ENCODE data around the gene C15orf40.
"Not testable (repeated sequence)": the region's sequence is repeated elsewhere in the genome, so short reads cannot be mapped to it uniquely, and the experiment has no call there.

C15orf40 gene

DNA sequence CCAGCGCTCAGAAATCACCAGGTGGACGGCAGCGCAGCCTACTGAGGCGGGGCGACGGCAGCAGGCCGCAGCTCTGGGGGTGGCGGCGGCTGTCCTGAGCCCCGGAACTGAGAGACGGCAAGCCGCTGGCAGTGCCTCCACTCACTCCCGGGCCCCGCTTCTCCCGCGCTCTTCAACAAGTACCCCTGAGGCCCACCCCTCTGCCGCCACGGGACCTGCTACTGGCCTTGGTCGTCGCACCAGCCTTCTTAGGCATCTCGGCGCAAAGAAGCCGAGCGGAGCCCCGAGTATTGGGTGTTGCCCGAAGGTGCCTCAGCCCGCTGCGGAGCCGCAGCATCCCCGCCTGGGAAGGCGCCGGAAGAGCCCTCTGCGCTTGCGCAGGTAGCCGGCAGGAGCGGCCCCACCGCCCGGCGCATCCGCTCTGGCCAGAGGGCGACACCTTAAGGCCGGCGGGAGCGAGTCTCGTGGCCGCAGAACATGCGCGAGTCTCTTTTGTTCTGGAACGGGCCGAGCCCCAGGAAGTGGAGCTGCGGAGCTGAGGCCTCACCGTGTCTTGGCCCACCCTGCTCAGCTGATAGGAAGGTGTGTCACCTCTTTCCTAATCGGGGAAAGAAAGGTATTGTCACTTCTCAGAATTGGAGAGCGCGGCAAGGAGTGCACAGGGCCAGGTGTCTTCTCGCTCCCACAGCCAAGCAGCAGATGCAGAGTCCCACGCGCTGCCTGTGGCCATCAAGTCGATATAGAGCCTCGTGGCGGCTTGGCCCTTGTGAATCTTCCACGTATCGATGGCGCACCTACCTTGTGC lies at the start of gene C15orf40:
Gene C15orf40 (minus strand): TSS at position 369 of the 805 bp plus-strand sequence. CDS start 32 bp downstream, at position 337.
- DNase-seq, result peak; percentile 29

DNA sequence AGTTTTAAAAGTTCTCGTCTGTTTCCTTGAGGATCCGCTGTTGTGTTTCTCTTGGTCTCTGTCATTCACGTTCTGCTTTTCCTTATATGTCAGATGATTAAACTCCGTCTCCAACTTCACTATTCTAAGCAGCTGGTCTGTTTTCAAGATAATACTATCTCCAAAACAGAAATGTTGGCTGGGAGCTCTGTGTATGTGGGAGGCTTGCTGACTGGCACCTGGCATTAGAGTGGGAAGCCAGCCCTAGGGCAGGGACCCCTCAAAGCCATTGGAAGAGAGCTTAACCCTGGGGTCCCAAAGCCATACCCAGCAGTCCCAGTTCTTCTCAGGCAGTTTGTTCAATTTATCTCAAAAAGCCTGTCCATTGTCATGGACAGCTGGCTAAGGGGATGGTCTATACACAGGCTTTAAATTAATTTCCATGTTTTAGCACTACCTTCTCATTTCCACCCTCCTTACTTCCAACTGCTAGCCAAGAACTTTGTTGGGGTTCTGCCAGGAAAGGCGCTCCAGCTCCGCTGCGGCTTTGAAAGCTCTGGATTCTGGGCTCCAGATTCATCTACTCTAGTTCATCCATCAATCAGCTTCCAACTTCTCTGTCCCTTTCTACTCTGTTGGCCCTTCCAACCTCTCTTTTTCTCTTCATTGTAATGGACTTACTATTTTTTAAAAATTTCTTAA lies 46.4 kb upstream of the C15orf40 start:
- DNase-seq, result no peak

DNA sequence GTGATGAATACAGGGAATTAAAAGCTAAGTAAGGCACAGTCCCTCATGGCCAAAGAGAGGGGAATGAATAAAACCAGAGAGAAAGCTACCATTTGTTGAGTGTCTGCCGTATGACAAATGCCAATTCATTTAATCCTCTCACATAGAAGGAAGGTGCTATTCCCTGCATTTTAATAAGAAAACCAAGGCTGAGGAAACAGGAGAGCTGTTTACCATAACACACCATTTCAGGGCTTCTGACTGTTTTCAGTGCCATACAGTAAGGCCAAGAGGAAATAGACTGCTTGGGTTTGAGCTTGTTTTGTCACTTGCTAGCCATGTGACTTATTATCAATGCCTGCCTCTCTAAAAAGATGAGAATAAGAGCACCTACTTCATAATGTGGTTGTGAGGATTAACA lies 45.6 kb upstream of the C15orf40 start:
- DNase-seq, result no peak

DNA sequence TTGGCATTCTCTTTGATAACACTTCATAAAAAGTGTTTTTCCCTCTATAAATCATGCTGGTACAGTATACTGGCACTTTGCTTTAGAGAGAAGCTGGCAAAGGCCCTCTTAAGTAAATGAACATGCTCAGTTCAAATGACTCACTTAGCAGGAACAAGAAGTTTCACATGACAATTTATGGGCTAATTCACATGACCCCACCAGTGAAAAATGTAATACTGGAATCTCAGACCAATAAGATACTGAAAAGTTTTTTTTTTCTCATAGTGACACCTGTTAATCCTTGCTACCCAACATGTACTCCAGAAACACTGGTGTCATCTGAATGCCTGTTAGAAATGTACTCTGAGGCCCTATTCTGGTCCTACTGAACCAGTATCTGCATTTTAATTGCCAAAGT lies 41.7 kb upstream of the C15orf40 start:
- DNase-seq, result no peak

DNA sequence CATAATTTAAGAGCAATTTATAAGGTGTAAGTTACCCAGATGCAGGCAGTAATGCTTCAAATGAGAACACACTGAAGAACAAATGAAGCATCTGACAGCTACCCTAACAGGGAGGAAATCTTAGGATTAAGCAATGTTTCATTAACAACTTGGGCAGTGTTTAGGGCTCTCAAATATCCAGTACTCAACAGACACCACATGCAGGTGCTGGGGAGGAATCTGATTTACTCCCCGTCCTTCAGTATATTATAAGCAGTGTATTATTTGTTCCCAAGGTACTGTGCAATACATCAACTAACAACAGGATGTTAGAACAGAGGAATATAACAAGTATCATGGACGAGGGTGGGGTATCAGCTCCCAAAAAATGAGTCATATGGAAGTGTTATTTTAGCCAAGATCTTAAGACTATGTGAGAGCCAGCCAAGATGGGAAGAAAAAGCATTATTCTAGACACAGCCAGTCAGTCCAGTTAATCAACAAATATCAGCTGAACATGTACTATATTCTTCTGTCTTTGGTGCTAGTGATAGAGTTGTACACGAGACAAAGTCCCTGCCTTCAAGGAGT lies 35.2 kb upstream of the C15orf40 start:
- no peak for DNase-seq

DNA sequence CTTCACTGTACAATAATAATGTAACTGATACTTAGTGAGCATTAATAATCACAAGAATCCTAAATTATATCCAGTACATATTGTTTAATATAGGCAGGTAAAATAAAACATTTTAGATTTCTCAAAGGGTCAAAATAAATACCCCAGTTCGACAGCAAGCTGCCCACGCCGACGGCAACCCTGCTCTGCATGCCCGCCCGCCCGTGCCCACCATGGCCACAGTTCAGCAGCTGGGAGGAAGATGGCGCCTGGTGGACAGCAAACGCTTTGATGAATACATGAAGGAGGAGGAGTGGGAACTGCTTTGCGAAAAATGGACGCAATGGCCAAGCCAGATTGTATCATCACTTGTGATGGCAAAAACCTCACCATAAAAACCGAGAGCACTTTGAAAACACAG lies 32.7 kb upstream of the C15orf40 start:
- no peak for DNase-seq

DNA sequence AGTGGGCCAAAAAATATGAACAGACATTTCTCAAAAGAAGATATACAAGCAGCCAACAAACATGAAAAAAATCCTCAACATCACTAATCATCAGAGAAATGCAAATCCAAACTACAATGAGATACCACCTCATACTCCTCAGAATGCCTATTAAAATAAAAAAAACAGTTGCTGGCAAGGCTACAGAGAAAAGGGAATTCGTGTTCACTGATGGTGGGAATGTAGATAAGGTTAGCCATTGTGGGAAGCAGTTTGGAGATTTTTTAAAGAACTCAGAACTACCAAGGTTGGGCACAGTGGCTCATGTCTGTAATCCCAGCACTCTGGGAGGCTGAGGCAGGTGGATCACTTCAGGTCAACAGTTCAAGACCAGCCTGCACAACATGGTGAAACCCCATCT lies 27.8 kb upstream of the C15orf40 start:
- DNase-seq, result no peak

DNA sequence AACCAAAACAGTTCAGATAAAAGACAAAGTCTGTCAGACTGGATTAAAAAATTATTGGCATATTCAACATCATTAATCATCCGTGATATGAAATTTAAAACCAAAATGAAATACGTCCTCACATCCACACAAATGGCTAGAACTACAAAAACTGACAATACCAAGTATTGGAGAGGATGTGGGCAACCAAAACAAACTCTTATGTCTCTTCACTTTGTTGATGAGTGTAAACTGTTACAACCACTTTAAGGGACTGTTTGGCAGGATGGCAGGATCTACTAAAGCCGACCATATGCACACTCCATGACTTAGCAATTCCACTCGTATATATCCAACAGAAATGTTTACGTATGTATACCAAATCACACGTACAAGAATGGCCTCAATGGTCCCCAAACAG lies 24.8 kb upstream of the C15orf40 start:
- DNase-seq, result no peak

DNA sequence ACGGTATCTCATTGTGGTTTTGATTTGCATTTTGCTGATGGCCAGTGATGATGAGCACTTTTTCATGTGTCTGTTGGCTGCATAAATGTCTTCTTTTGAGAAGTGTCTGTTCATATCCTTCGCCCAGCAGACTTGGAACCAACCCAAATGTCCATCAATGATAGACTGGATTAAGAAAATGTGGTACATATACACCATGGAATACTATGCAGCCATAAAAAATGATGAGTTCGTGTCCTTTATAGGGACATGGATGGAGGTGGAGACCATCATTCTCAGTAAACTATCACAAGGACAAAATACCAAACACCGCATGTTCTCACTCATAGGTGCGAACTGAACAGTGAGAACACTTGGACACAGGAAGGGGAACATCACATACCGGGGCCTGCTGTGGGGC lies 19.8 kb upstream of the C15orf40 start:
- DNase-seq, result not testable (repeated sequence)

DNA sequence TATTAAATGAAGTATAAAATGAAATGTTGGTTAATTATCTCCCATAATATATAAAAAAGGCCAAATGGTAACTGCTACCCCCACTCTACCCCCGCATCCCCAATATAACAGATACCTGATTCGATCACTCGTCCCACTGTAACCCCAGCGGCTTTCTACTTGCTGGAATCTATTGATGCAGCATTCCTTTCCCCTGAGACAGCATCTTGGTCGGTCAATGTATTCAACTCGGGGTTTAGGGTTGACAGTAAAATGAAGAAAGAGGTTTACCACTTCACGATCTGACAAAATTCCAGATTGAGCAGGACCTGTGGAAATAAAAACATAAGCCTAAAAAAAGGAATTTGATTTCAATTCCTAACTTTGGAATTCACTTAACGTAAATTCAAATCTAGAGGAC lies 18.6 kb upstream of the C15orf40 start:
- no peak for DNase-seq

DNA sequence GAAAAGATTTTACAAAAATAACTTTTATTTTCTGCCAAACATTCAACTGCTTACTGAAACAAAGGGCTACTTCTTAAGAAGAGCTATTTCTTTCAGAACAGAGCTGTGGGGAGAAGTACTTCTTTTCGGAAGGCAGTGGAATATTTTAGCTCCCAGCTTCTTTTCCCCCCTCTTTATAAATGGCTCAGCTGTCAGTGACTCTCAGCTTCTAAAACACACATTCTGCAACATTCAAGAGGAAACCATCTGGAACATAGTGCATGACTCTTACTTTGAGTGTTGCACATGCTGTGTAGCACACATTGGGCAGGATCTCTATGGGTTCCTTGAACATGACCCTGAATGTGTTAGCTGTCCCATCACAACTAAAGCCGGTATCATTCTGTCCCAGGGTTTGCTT lies 7.0 kb upstream of the C15orf40 start:
- no peak for DNase-seq

DNA sequence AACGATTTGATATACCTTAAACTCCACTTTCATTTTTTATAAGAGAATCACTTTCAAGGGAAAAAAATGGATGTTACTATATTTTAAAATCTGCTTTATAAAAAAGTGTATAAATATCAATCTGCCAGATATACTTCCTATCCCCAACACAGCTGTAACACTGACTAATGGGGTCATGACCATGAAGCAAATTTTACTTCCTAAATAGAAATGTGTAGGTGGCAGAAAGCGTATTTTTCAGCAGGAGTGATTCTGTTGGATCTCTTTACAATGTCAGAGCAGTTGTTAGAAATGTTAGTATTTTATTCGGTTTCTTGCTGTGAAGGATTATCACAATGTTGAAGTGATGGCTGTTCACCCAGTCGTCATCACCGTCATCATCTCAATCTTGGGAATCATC lies 5.5 kb upstream of the C15orf40 start:
- no peak for DNase-seq

DNA sequence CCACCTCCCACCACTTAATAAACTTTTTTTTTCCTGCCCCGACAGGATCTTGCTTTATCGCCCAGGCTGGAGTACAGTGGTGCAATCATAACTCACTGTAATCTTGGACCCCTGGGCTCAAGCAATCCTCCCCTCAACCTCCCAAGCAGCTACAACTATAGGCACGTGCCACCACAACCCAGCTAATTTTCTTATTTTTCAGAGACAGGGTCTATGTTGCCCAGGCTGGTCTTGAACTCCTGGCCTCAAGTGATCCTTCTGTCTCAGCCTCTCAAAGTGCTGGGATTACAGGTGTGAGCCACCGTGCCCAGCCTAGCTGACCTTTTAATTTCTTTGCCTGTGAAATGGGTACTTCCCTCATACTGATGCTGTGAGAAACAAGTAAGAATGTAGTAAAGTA lies 3.9 kb upstream of the C15orf40 start:
- DNase-seq, result no peak

DNA sequence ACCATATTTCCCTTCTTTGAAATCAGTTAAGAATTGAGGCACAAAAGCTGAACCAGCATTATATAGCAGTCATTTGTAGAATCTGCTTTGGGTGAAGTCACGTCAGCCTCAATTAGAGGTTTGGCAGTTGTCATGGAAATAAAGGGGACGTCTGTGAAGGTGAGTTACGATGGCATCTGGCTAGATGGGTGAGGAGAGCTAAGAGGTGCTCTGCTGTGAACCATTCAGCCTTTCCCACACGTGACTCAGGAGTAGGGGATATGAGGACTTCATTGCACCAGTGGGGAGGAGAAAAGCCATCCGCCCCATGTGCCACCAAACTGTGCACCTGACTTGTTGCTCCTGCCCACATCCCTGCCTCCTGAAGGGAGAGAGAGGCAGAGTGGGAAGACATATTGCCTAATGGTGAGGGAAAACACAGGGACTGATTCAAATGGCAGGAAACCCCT lies 2.8 kb upstream of the C15orf40 start:
- DNase-seq, result no peak

DNA sequence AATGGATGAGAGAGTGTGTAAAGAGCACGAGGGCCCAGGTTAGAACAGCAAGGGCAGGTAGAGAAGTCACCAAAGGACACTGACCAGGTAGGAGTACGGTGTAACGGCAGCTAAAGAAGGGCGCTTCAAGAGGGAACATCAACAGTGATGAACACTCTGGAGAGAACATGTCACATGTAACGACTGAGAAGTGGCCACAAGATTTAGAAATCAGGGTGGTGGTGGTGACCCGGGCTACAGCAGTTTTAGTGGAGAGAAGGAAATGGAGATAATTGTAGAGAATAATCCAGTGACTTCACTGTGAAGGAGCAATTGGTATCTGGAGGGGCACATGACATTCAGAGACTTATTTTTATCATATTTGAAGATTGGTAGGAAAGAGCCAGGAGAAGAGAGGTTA lies 1.2 kb upstream of the C15orf40 start:
- no peak for DNase-seq

DNA sequence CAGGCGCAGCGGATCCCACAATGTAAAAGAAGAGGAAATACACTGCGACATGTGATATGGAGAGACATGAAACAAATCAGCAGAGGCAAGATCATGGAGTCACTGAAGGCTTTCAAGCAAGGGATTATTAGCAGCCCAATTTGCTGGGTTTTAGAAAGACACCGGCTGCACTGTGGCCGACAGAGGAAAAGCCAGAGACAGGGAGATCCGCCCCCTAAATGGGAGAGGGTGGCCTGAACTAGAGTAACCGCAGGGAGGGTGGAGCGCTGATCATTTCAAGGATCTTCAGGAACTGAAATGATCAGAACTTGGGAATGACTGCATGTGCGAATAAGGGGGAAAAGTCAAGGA lies 612 bp upstream of the C15orf40 start:
- DNase-seq, result no peak

DNA sequence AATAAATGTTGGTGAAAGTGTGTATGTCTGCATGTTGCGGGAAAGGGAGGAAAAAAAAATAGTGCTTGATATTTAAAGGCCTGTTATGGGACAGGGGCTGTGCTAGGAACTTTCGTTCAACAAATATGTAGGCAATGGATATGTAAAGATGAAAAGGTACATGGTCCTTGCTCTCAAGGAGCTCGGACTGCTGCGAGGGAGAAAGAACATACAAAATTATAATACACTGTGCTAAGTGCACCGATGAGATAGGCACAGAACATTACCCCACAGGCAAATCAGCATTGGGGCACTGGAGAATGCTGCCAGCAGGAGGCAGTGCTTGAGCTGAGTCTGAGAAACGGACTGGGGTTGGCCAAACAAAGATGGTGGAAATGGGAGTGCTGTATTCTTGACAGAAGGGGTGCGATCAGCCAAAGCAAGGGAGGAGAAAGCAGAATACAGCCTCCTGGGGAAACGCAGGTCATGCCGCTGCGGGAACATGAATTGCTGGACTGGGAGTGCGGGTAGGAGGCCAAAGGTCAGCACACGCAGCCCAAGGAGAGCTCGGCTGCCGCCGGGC lies 649 bp downstream of the C15orf40 start:
- DNase-seq, result peak; percentile 29

DNA sequence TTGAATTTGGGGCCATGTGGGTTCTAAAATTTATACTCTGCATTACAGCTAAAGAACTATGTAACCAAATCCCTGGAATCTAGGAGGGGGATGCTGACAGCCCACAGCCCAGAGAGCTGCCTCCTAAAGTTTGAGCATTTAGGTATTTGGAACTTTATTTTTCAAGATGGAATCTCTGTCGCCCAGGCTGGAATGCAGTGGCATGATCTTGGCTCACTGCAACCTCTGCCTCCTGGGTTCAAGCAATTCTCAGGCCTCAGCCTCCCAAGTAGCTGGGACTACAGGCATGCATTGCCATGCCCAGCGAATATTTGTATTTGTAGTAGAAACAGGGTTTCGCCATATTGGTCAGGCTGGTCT lies 10.8 kb downstream of the C15orf40 start:
- not testable (repeated sequence) for DNase-seq

DNA sequence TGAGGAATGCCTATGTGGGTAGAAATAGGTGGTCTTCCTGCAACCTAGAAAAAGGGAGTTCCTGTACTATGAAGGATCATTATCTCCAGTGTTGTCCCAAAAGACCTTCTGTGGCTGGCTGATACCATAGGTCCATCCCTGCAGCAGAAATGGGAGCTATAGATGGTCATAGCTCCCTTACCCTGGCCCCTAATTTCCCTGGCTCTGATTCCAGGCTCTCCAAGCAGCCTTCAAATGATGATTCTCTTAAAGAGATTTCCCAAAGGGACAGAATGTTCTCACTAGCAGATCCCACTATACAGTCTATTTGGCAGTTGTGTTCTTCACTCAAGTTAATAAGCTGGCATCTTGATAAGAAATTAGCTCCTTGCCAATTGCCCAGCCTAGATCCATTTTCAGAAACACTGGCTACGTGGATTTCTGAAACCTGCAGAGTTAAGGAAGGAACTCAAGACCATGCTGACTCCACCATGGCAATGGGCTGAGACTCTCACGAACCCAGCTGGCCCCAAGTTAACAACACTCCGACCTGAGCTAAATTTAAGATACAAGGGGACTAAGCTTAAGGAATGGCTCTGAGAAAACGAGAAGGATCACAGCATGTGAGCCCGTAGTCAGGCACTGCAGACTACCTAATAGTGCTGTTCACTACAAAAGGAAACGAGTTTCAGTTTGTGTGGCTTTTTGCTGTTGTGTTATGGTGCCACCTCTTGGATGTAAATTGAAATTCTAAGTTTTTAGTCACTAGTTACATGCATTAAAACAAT lies 11.4 kb downstream of the C15orf40 start:
- no peak for DNase-seq

DNA sequence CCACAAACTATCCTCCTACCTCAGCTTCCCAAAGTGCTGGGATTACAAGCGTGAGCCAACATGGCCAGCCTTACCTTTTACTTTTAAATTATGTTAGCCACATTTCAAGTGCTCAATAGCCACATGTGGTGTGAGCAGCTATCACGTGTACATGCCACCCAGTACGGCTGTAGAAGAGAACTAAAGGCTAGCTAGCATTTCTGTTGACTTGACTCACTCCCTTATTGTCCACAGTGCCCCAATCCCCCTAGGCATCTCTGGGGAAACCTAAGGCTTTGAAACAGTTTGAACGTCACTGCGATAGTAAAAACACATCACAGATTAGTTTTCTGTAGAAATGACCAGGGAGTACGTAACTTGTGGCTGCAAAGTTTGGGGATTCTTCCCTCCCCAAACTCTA lies 12.0 kb downstream of the C15orf40 start:
- no peak for DNase-seq

DNA sequence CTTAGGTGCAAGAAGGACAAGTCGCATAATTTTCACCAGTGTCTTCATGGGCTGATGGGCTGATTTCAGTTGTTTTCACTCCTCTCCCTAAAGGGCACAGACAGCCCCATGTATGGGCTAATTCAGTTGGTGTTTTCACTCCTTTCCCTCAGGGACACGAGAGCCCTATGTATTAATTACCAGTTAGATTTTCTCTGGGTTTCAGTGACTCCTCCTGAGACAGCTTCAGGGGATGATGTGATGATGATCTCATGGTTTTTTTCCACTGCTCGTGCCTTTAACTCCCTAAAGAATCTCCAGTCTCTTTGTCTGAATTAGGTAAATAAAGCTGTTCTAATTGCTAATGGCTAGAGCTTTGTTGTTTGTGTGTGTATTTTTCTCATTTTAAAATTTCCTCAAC lies 15.5 kb downstream of the C15orf40 start:
- DNase-seq, result no peak

DNA sequence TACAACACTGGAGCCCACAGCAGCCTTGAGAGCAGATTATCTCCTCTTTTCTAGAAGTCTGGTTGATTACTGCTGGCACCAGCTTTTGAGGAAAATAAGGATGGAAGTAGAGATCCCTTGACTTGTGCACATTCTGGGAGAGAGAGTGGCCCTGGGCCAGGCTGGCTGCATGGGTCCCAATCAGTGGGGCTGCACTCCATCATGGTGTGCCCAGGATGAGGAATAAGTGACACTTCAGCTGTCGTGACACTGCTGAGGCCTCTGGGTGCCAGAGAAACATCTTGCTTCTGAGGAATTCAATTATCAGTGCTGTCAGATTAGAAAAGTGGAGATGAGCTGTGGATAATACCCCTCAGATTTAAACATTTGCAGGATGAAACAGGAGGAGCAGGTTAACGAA lies 16.4 kb downstream of the C15orf40 start:
- no peak for DNase-seq

DNA sequence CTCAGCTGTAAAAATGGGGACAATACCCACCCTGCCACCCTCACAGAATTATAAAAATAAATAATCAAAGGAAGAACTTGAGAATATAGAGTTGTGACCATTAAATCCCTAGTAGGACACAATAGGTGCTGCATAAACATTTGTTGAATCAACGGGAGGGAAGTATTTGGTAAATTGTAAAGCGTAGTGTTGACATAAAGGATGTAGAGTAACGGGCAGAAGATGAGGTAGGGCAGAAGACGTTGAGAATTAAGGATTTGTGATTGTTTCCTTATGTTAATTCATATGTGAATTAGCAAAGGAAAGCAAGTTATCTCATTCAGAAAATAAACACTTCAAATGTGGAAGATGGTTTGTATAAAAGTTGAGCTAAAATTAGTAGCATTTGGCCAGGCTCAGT lies 18.3 kb downstream of the C15orf40 start:
- no peak for DNase-seq
